Neural progenitor cell (in vitro differentiated cells): Measurements from ENCODE around the gene TMEM52. TPM values are rescaled to one million over a fixed set of nuclear protein-coding genes. Genes with fewer than 3 reads are reported as not detected.

Source experiments
- DNase-seq: peaks from one replicate; pipeline ENCODE4 v3.0.0-alpha.2; 2016; ENCODE audit warnings: low spot score
- H2AFZ ChIP-seq: fragments of 200-600 bp; sonication (generic); replicated peaks from 2 replicates; pipeline ENCODE4 v1.6.1; 2016; ENCODE audit warnings: antibody characterized with exemption
- H3F3A ChIP-seq: fragments of 200-600 bp; sonication (generic); 2 replicates; pipeline ENCODE4 v1.6.1; 2016; ENCODE audit warnings: antibody characterized with exemption, low read depth
- H3K27ac ChIP-seq: fragments of 200-600 bp; sonication (generic); 2 replicates; pipeline ENCODE4 v1.5.1; 2016; ENCODE audit warnings: mild to moderate bottlenecking
- H3K27me3 ChIP-seq: fragments of 200-600 bp; sonication (generic); 2 replicates; pipeline ENCODE4 v1.6.1; 2016; ENCODE audit warnings: mild to moderate bottlenecking, moderate library complexity
- H3K36me3 ChIP-seq: fragments of 200-600 bp; sonication (generic); 2 replicates; pipeline ENCODE4 v1.5.1; 2016
- H3K4me1 ChIP-seq: fragments of 200-600 bp; sonication (generic); 2 replicates; pipeline ENCODE4 v1.6.1; 2016; ENCODE audit warnings: mixed run types
- H3K4me2 ChIP-seq: fragments of 200-600 bp; sonication (generic); 2 replicates; pipeline ENCODE4 v1.6.1; 2016
- H3K4me3 ChIP-seq: fragments of 200-600 bp; sonication (generic); 2 replicates; pipeline ENCODE4 v1.5.1; 2016
- H3K79me2 ChIP-seq: fragments of 200-600 bp; sonication (generic); 2 replicates; pipeline ENCODE4 v1.6.1; 2016; ENCODE audit warnings: low read depth
- H3K9ac ChIP-seq: fragments of 200-600 bp; sonication (generic); 2 replicates; pipeline ENCODE4 v1.6.1; 2016
- H3K9me3 ChIP-seq: fragments of 200-600 bp; sonication (generic); 2 replicates; pipeline ENCODE4 v1.5.1; 2016; ENCODE audit warnings: low read depth
- H4K20me1 ChIP-seq: fragments of 200-600 bp; sonication (generic); 2 replicates; pipeline ENCODE4 v1.6.1; 2016; ENCODE audit warnings: low read depth
- H3K27ac Mint-ChIP-seq: 3 replicates; pipeline ENCODE4 v1.8.0; 2021; ENCODE audit warnings: mixed read lengths
- H3K27me3 Mint-ChIP-seq: 2 replicates; pipeline ENCODE4 v1.8.0; 2022; ENCODE audit warnings: low read depth, mild to moderate bottlenecking, inconsistent platforms, moderate library complexity, mixed read lengths; ENCODE audit not compliant: insufficient read depth
- H3K36me3 Mint-ChIP-seq: 3 replicates; pipeline ENCODE4 v1.8.0; 2021; ENCODE audit warnings: mixed read lengths
- H3K4me1 Mint-ChIP-seq: 3 replicates; pipeline ENCODE4 v1.8.0; 2021; ENCODE audit warnings: mixed read lengths
- H3K4me3 Mint-ChIP-seq: 3 replicates; pipeline ENCODE4 v1.8.0; 2021; ENCODE audit warnings: mild to moderate bottlenecking, moderate library complexity, mixed read lengths
- H3K9me3 Mint-ChIP-seq: 3 replicates; pipeline ENCODE4 v1.8.0; 2020; ENCODE audit warnings: mixed read lengths
- EZH2 ChIP-seq: fragments of 200-600 bp; sonication (generic); IDR thresholded peaks from 2 replicates; pipeline ENCODE4 v1.6.1; 2017; ENCODE audit warnings: antibody characterized with exemption, mild to moderate bottlenecking, moderate library complexity
- EZH2phosphoT487 ChIP-seq: fragments of 200-600 bp; sonication (generic); IDR thresholded peaks from 2 replicates; pipeline ENCODE4 v1.6.1; 2017; ENCODE audit warnings: antibody characterized with exemption
- total RNA-seq: library from RNA; depleted of rRNA; stranded (reverse); fragments of >200 nt; gene quantifications from 2 replicates; pipeline ENCODE4 v1.2.3, GENCODE V29; 2015; ENCODE audit warnings: low replicate concordance
- TF ChIP-seq, protein P1 (sequence below): fragments of 200-600 bp; sonication (generic); IDR thresholded peaks from 2 replicates; pipeline ENCODE4 v1.5.1; 2017; ENCODE audit warnings: antibody characterized with exemption, mild to moderate bottlenecking

TMEM52 gene
- total RNA-seq, 1 donor from 2014 or later: 2.9 TPM

DNA sequence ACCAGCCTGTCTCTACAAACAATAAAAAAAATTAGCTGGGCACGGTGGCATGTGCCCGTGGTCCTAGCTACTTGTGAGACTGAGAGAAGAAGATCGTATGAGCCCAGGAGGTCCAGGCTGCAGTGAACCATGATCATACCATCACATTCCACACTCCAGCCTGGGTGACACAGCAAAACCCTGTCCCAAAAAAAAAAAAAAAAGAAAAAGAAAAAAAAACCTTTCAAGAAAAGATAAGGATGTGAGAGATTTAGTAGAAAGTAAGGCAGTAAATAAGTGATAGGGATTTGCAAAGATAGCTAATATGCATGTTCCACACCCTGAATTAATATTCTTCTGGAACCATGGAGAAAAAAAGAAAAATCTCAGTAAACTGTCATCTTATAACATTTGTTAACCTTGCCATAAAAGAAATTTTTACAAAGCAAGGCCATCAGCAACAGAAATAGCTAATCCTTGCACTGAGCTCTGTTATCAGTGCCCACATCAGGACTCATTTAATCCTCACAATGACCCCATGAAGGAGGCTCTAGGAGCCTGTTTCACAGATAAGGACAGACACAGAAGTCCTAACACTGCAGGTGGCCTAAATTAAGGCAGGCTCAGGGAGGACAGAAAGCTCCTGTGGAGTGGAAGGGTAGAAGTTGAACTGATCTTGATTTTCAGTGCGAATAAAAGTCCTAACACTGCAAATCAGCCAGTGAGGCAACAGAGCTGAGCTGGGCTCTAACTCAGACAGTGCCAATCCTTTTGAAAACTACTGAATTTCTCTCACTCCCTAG lies 35.8 kb downstream of the TMEM52 start:
- Mint-ChIP-seq H3K4me1 (peaks cover 10% of the 10 kb centered on the region), H3K4me3 (no peak overlapping the region), H3K9me3 (peaks cover 44% of the 10 kb centered on the region), H3K27ac (no peak overlapping the region), H3K36me3 (peaks cover 55% of the 10 kb centered on the region), H3K27me3 (peaks cover 3% of the 10 kb centered on the region)
- Histone ChIP-seq H4K20me1 (peaks cover 99% of the 10 kb centered on the region), H3K9me3 (no peaks in the 10 kb centered on the region), H3K27me3 (no peaks in the 10 kb centered on the region), H3K27ac (no peak overlapping the region), H2AFZ (no peak overlapping the region), H3K4me2 (peak overlapping the region; percentile 9), H3K9ac (no peak overlapping the region), H3K4me1 (peaks cover 12% of the 10 kb centered on the region), H3K4me3 (no peak overlapping the region), H3K36me3 (peaks cover 4% of the 10 kb centered on the region), H3K79me2 (peaks cover 100% of the 10 kb centered on the region), H3F3A (peaks cover 44% of the 10 kb centered on the region)
- peak; percentile 43 for DNase-seq
- TF ChIP-seq EZH2: no peak
- TF ChIP-seq EZH2phosphoT487: no peak
- TF ChIP-seq, protein P1, sequence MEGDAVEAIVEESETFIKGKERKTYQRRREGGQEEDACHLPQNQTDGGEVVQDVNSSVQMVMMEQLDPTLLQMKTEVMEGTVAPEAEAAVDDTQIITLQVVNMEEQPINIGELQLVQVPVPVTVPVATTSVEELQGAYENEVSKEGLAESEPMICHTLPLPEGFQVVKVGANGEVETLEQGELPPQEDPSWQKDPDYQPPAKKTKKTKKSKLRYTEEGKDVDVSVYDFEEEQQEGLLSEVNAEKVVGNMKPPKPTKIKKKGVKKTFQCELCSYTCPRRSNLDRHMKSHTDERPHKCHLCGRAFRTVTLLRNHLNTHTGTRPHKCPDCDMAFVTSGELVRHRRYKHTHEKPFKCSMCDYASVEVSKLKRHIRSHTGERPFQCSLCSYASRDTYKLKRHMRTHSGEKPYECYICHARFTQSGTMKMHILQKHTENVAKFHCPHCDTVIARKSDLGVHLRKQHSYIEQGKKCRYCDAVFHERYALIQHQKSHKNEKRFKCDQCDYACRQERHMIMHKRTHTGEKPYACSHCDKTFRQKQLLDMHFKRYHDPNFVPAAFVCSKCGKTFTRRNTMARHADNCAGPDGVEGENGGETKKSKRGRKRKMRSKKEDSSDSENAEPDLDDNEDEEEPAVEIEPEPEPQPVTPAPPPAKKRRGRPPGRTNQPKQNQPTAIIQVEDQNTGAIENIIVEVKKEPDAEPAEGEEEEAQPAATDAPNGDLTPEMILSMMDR: no peak

DNA sequence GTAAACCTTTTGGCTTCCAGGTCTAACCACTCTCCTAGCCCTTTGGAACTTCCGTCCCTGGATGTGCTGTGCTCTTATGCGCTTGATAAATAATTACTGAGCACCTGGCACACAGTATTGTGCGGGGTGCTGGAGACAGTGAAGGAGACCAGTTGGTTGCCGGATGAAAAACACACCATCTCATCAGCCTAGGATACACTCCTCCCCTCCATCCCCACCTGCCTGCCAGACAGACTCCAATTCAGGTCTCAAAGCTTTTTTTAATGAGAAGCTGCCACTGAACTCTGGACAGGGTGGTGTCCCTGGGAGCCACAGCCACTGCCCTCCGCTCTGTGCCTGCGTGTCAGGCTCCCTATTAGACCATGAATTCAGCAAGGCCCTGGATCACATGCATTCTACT lies 37.4 kb downstream of the TMEM52 start:
- Histone ChIP-seq H3K27ac (peak overlapping the region; percentile 34), H2AFZ (no peak overlapping the region), H3K9me3 (no peaks in the 10 kb centered on the region), H3K9ac (no peak overlapping the region), H3K4me1 (peaks cover 9% of the 10 kb centered on the region), H3K36me3 (no peaks in the 10 kb centered on the region), H3K4me2 (no peak overlapping the region), H3K79me2 (peaks cover 100% of the 10 kb centered on the region), H3K27me3 (no peaks in the 10 kb centered on the region), H3K4me3 (no peak overlapping the region), H3F3A (peaks cover 31% of the 10 kb centered on the region), H4K20me1 (peaks cover 99% of the 10 kb centered on the region)
- no peaks in the 10 kb centered on the region for H3K27me3 Mint-ChIP-seq
- H3K9me3 Mint-ChIP-seq: peaks cover 40% of the 10 kb centered on the region
- no peak for DNase-seq
- TF ChIP-seq EZH2phosphoT487 (no peak), EZH2 (no peak)
- TF ChIP-seq, protein P1: no peak
- H3K36me3 Mint-ChIP-seq: peaks cover 53% of the 10 kb centered on the region
- no peak overlapping the region for H3K4me3 Mint-ChIP-seq
- H3K27ac Mint-ChIP-seq: no peak overlapping the region
- peaks cover 6% of the 10 kb centered on the region for H3K4me1 Mint-ChIP-seq

DNA sequence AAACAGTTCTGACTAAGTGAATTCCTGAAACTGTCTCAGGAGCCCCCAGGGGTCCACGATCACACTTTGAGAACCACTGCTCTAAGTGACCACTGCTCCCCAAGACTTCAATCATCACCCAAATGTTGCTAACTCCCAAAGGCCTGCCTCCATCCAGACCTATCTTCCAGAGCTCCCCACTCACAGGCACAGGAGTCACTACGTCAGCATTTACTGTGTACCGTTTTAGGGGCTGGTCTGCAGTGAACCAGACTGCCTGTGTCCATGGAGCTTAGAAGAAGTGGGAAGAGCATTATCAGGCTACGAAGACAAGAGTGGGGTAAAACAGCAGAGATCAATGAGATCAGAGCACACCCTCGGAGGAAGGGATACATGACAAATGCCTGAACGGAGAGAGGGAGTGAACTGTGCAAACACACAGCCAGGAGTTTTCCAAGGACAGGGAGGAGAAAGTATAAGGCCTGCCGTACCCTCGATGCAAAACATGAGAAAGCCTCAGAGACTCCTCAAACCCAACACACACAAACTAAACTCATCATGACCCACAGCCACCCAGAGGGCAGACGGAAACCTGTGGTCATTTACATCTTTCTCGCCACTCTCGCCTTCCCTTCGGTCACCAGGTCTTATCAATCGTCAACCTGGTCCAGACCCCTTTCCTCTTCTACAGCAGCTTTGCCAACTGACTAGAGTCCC lies 38.3 kb downstream of the TMEM52 start:
- Histone ChIP-seq H3K9ac (no peak overlapping the region), H2AFZ (no peak overlapping the region), H3K4me1 (peaks cover 9% of the 10 kb centered on the region), H3K27me3 (no peaks in the 10 kb centered on the region), H3F3A (peaks cover 21% of the 10 kb centered on the region), H3K4me2 (no peak overlapping the region), H3K79me2 (peaks cover 100% of the 10 kb centered on the region), H3K36me3 (no peaks in the 10 kb centered on the region), H3K27ac (no peak overlapping the region), H3K9me3 (no peaks in the 10 kb centered on the region), H3K4me3 (no peak overlapping the region), H4K20me1 (peaks cover 99% of the 10 kb centered on the region)
- no peak for TF ChIP-seq EZH2phosphoT487
- TF ChIP-seq EZH2: no peak
- TF ChIP-seq, protein P1: no peak
- H3K4me1 Mint-ChIP-seq: peaks cover 6% of the 10 kb centered on the region
- no peak overlapping the region for H3K4me3 Mint-ChIP-seq
- no peak overlapping the region for H3K27ac Mint-ChIP-seq
- DNase-seq: no peak
- H3K36me3 Mint-ChIP-seq: peaks cover 59% of the 10 kb centered on the region
- no peaks in the 10 kb centered on the region for H3K27me3 Mint-ChIP-seq
- H3K9me3 Mint-ChIP-seq: peaks cover 43% of the 10 kb centered on the region
